Endodermal cell (in vitro differentiated cells): ENCODE data around the gene IRF9. TPM values are rescaled to one million over a fixed set of nuclear protein-coding genes. Genes with fewer than 3 reads are reported as not detected.

Experiments
- DNase-seq: peaks from one replicate; pipeline ENCODE4 v3.0.0-alpha.2; 2017
- H3K27ac ChIP-seq: 2 replicates; pipeline ENCODE4 v1.5.1; 2013; ENCODE audit warnings: mild to moderate bottlenecking, low read depth, low read length, moderate library complexity
- H3K27me3 ChIP-seq: 2 replicates; pipeline ENCODE4 v1.6.1; 2013; ENCODE audit warnings: mild to moderate bottlenecking, low read length, moderate library complexity; ENCODE audit not compliant: insufficient read depth, control insufficient read depth, poor library complexity, severe bottlenecking
- H3K36me3 ChIP-seq: 2 replicates; pipeline ENCODE4 v1.7.0; 2013; ENCODE audit warnings: mild to moderate bottlenecking, low read length, moderate library complexity; ENCODE audit not compliant: control insufficient read depth, insufficient read depth
- H3K4me1 ChIP-seq: one replicate; pipeline ENCODE4 v1.7.0; 2013; ENCODE audit warnings: low read length; ENCODE audit not compliant: control insufficient read depth, insufficient read depth
- H3K4me3 ChIP-seq: 2 replicates; pipeline ENCODE4 v1.5.1; 2013; ENCODE audit warnings: mild to moderate bottlenecking, low read length, moderate library complexity
- H3K9ac ChIP-seq: 2 replicates; pipeline ENCODE4 v1.6.1; 2013; ENCODE audit warnings: mild to moderate bottlenecking, low read length, moderate library complexity; ENCODE audit not compliant: poor library complexity, severe bottlenecking; ENCODE audit errors: extremely low read depth
- H3K9me3 ChIP-seq: 2 replicates; pipeline ENCODE4 v1.6.1; 2013; ENCODE audit warnings: mild to moderate bottlenecking, low read length, moderate library complexity; ENCODE audit not compliant: control insufficient read depth
- H3K27ac Mint-ChIP-seq: 2 replicates; pipeline ENCODE4 v1.8.0; 2020; ENCODE audit warnings: mixed read lengths
- H3K27me3 Mint-ChIP-seq: 2 replicates; pipeline ENCODE4 v1.8.0; 2021; ENCODE audit warnings: mild to moderate bottlenecking, mixed read lengths; ENCODE audit not compliant: insufficient read depth
- H3K36me3 Mint-ChIP-seq: 2 replicates; pipeline ENCODE4 v1.8.0; 2020; ENCODE audit warnings: low read depth, mixed read lengths
- H3K4me1 Mint-ChIP-seq: 2 replicates; pipeline ENCODE4 v1.8.0; 2020; ENCODE audit warnings: mixed read lengths
- H3K4me3 Mint-ChIP-seq: 2 replicates; pipeline ENCODE4 v1.8.0; 2020; ENCODE audit warnings: mild to moderate bottlenecking, moderate library complexity, mixed read lengths
- H3K9me3 Mint-ChIP-seq: 2 replicates; pipeline ENCODE4 v1.8.0; 2020; ENCODE audit warnings: mild to moderate bottlenecking, mixed read lengths
- WGBS, 2 experiments: methylation state at CpG; one replicate each; pipeline versions ENCODE4 v1.1.5 to v1.1.7; 2013; ENCODE audit warnings: missing lambda C conversion rate in 2 of 2, mixed read lengths in 1 of 2; ENCODE audit not compliant: insufficient coverage in 1 of 2, insufficient read length in 1 of 2; 5-methylcytosine and 5-hydroxymethylcytosine counted together
- total RNA-seq, 2 donors: library from RNA; stranded (reverse); fragmentation: NEBNext Ultra II Directional in 1 of 2; extraction: Animal tissue kit (Norgen Biotek cat#: 25700) in 1 of 2; gene quantifications; 2 replicates in 1 of 2; 3 replicates in 1 of 2; pipeline ENCODE4 v1.2.1, GENCODE V29; 2021
- TF ChIP-seq, protein P1 (sequence below): fragments of 200-600 bp; sonication (generic); conservative IDR thresholded peaks from 2 replicates; pipeline ENCODE4 v1.5.0; 2021; ENCODE audit warnings: antibody characterized with exemption, mild to moderate bottlenecking

The IRF9 gene
- total RNA-seq, 2 donors from 2014 or later = 13.6 to 26.9 TPM

DNA sequence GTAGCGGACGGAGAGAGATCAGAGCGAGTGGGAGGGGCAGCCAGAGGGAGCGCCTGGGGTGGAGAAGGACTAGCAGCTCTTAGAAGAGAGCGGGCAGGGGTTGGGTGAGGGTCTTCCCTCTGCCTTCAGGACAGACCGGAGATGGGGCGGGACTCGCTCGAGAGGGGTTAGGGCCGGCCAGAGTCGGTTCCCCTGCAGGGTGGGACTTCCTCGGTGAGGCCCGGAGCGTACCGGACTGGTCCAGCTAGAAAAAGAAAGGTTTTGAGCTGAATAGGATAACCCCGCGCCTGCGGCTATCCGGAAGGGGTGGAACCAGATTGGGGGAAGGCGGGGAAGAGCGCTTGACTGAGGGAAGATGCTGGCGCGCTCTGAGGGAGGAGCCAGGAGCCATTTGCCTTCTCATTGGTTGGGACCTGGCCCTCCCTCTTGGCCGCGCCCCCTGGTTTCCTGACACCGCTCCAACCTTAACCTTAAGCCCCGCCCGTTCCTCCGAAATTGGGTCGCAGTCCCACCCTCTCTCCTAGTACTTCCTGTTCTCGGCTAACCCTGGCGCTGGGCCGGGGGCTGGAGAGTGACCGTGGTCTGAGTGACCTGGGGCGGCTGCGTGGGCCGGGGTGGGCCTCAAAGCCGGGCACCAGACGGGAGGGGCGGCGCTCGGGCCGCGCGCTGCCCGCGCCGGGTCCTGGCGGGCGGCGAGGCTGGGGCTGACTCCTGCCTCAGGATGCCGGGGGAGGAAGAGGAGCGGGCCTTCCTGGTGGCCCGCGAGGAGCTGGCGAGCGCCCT, 13.9 kb upstream of the IRF9 start, which contains the start of gene RNF31:
TSS of gene RNF31 (plus strand) at position 521 of the 783 bp plus-strand sequence. CDS start at position 722, 201 bp downstream.
- H3K27me3 ChIP-seq = no peaks in the 10 kb centered on the region
- peak within 1 kb of the TSS; percentile 98 for H3K27ac Mint-ChIP-seq
- peak within 1 kb of the TSS; percentile 92 for H3K4me3 Mint-ChIP-seq
- DNase-seq = peak; percentile 98
- peaks cover 6% of the 10 kb centered on the region for H3K4me1 ChIP-seq
- H3K27ac ChIP-seq = peak within 1 kb of the TSS; percentile 75
- H3K9me3 Mint-ChIP-seq = no peaks in the 10 kb centered on the region
- TF ChIP-seq, protein P1, sequence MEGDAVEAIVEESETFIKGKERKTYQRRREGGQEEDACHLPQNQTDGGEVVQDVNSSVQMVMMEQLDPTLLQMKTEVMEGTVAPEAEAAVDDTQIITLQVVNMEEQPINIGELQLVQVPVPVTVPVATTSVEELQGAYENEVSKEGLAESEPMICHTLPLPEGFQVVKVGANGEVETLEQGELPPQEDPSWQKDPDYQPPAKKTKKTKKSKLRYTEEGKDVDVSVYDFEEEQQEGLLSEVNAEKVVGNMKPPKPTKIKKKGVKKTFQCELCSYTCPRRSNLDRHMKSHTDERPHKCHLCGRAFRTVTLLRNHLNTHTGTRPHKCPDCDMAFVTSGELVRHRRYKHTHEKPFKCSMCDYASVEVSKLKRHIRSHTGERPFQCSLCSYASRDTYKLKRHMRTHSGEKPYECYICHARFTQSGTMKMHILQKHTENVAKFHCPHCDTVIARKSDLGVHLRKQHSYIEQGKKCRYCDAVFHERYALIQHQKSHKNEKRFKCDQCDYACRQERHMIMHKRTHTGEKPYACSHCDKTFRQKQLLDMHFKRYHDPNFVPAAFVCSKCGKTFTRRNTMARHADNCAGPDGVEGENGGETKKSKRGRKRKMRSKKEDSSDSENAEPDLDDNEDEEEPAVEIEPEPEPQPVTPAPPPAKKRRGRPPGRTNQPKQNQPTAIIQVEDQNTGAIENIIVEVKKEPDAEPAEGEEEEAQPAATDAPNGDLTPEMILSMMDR = no peak
- H3K9me3 ChIP-seq = no peaks in the 10 kb centered on the region
- peak within 1 kb of the TSS; percentile 98 for H3K4me3 ChIP-seq
- H3K36me3 Mint-ChIP-seq = peaks cover 49% of the 10 kb centered on the region
- H3K4me1 Mint-ChIP-seq = peaks cover 20% of the 10 kb centered on the region
- peaks cover 57% of the 10 kb centered on the region for H3K36me3 ChIP-seq
- no peaks in the 10 kb centered on the region for H3K27me3 Mint-ChIP-seq
- WGBS, 2 experiments = 0% methylated on average over 15 to 57 of the region's 57 CpGs
- H3K9ac ChIP-seq = peak within 1 kb of the TSS; percentile 66

DNA sequence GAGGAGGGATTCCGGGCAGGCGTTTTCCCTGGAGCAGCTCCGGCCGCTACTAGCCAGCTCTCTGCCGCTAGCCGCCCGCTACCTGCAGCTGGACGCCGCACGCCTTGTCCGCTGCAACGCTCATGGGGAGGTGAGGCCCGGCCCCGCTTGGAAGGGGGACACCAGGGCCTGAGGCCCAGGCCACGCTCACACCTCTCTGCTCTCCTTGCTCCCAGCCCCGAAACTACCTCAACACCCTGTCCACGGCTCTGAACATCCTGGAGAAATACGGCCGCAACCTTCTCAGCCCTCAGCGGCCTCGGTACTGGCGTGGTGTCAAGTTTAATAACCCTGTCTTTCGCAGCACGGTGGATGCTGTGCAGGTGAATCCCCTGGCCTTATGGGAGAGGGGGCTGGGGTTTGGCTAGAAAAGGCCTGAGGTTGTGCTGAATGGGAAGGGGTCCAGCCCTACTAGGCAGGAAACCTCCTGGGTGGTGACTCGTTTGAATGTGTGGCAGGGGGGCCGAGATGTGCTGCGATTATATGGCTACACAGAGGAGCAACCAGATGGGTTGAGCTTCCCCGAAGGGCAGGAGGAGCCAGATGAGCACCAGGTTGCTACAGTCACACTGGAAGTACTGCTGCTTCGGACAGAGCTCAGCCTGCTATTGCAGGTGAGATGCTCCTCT, 13.2 kb upstream of the IRF9 start:
- peak overlapping the region; percentile 98 for H3K4me3 ChIP-seq
- no peak for DNase-seq
- H3K27me3 ChIP-seq = no peaks in the 10 kb centered on the region
- WGBS, 2 experiments = 9 to 28% methylated on average over 9 to 29 of the region's 29 CpGs
- H3K4me1 Mint-ChIP-seq = peaks cover 20% of the 10 kb centered on the region
- no peaks in the 10 kb centered on the region for H3K9me3 ChIP-seq
- no peaks in the 10 kb centered on the region for H3K27me3 Mint-ChIP-seq
- peak overlapping the region; percentile 92 for H3K4me3 Mint-ChIP-seq
- peak overlapping the region; percentile 66 for H3K9ac ChIP-seq
- H3K27ac ChIP-seq = no peak overlapping the region
- peaks cover 6% of the 10 kb centered on the region for H3K4me1 ChIP-seq
- H3K9me3 Mint-ChIP-seq = no peaks in the 10 kb centered on the region
- no peak overlapping the region for H3K27ac Mint-ChIP-seq
- peaks cover 52% of the 10 kb centered on the region for H3K36me3 Mint-ChIP-seq
- H3K36me3 ChIP-seq = peaks cover 62% of the 10 kb centered on the region
- TF ChIP-seq, protein P1 = no peak

DNA sequence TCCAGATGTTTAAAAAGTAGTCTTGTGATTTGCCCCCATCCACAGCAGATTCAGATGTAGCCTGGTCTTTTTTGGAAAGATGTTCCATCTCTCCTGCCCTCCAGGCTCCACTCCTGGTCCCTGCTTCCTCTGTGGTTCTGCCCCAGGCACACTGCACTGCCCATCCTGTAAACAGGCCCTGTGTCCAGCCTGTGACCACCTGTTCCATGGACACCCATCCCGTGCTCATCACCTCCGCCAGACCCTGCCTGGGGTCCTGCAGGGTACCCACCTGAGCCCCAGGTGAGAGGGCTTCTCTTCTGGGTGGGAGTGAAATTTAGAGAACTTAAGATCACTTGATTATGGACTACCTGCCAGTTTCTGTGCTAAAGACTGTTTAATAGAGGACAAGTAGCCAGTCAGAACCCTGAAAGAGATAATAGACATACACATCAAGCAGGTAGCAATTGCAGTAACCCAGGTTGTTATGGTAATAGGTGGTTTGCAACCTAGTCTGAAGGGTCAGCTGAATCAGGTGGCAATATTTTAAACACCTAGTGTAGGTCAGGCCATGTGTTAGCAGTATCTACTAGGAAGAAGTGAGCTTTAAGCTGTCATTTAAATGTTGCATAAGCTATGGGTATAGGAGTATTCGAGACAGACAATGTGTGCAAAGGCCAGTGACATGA, 11.6 kb upstream of the IRF9 start:
- Histone ChIP-seq H3K4me3 (no peak overlapping the region), H3K27me3 (no peaks in the 10 kb centered on the region), H3K27ac (no peak overlapping the region), H3K9me3 (no peaks in the 10 kb centered on the region), H3K4me1 (peaks cover 6% of the 10 kb centered on the region), H3K36me3 (peaks cover 49% of the 10 kb centered on the region), H3K9ac (no peak overlapping the region)
- Mint-ChIP-seq H3K27me3 (no peaks in the 10 kb centered on the region), H3K4me1 (peaks cover 20% of the 10 kb centered on the region), H3K36me3 (peaks cover 44% of the 10 kb centered on the region), H3K4me3 (peak overlapping the region; percentile 92), H3K9me3 (no peaks in the 10 kb centered on the region), H3K27ac (no peak overlapping the region)
- no peak for DNase-seq
- WGBS, 2 experiments = 93% methylated on average over 3 of the region's 3 CpGs; no CpG with 5 or more reads in 1 of the 2 experiments
- TF ChIP-seq, protein P1 = no peak
